Occipital lobe (tissue), 2 donors: Measurements from ENCODE around the gene CREB5. TPM values are rescaled to one million over a fixed set of nuclear protein-coding genes. Genes with fewer than 3 reads are reported as not detected.
"Not testable (repeated sequence)": the region's sequence is repeated elsewhere in the genome, so short reads cannot be mapped to it uniquely, and the experiment has no call there.

ENCODE experiments used
- DNase-seq: peaks from one replicate; lab custom pipeline; 2025; lab: John Stamatoyannopoulos, UW
- total RNA-seq: library from RNA; depleted of rRNA; stranded (reverse); fragments of >200 nt; gene quantifications from one replicate; pipeline ENCODE4 v1.2.3, GENCODE V29; 2014

Gene CREB5
- total RNA-seq, 1 donor from 2014 or later = 8.0 TPM

DNA sequence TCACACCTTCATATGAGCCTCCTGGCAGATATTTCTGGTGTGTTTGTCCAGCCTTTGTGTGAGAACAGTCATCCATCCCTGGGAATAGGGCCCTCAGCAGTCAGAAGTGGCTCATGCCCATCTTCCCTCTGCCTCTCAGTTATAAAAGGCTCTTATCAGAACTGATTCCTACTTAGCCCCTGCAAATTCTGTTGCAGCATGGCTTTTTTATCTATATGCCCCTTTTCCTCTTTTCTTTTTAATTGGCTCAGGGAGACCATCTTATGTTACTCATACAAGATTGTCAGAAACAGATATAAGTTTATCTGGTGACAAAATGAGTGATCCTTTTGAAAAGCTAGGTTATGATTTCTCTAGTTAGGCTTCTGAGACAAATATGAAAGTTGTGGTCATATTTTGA, 194.1 kb downstream of the CREB5 start:
- DNase-seq = no peak

DNA sequence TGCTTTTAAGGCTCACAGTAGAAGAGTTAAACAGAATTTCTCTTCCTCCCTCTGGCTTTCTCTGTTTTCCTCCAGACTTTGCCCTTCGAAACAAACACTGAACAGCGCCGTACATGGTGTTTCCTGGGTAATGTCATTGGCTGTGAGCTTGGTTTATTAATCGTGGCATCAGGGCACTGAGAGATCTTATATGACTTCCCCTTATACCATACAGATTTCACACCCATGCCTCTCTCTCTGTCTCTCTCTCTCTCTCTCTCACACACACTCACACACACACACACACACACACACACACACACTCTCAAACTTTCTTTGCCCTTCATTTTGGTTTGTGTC, 195.5 kb downstream of the CREB5 start:
- no peak for DNase-seq

DNA sequence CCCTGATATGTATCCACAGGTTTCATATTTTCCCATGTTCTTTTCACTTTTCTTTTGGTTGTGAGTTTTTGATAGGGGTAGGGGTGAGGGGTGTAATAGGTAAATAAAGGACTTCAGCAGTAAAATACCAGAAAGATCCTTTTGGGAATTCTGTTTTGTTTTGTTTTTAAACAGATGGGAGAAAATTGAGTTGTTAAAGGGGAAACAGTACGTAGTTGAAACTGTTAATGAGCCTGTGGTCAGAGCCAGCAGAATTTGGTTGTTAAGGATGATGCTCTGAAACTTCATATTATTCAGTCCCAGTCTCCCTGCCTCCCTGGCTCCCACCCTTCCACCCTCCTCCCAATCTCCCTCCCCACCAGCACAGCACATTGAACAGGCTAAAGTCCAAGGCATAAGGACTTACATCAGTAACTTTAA, 195.9 kb downstream of the CREB5 start:
- DNase-seq = no peak

DNA sequence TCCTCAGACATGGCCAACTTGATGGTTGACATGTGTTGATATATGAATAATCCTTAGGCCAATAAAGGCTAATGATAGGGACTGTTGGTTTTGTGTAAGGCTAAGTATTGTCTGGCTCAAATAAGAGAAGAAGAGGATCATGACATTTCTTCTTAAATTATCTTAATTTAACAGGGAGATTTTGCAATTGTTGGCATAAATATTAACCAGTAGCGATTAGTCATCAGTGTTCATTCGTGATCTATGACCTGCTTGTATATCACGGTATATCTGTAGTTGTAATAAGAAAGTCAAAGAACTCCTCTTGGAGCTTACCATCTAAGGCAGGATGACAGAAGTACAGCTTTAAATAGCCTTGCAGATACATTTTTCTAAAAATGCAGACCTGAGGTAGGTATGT, 196.4 kb downstream of the CREB5 start:
- DNase-seq = no peak

DNA sequence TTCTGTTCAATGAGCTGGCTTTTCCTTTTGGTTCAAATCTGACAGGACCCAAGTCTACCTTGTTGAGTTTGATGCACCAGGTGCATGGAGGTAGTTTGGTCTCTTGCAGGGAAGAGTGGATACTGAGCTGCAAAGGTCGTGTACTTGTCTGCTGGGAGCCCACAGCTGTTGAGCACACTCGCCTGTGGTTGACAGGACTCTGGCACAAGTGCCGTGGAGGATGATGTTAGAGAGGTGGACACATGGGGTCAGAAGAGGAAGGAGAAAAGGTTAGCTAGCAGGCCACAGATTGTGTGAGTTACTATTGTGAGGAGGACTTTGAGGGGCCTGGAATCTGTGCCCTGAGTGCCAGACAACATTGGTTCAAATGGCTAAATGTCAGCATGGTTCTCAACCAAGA, 197.3 kb downstream of the CREB5 start:
- no peak for DNase-seq

DNA sequence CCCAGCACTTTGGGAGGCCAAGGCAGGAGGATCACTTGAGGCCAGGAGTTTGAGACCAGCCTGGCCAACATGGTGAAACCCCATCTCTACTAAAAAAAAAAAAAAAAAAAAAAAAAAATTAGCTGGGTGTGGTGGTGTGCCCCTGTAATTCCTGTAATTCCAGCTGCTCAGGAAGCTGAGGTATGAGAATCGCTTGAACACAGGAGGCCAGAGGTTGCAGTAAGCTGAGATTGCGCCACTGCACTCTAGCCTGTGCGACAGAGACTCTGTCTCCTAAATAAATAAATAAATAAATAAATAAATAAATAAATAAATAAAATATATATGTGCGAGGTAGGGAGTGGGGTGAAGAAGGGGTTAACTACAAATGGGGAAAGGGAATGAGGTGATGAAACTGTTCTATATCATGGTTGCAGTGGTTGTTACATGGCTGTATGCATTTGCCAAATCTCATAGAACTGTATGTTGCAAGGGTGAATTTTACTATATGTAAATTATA, 199.1 kb downstream of the CREB5 start:
- DNase-seq = not testable (repeated sequence)

DNA sequence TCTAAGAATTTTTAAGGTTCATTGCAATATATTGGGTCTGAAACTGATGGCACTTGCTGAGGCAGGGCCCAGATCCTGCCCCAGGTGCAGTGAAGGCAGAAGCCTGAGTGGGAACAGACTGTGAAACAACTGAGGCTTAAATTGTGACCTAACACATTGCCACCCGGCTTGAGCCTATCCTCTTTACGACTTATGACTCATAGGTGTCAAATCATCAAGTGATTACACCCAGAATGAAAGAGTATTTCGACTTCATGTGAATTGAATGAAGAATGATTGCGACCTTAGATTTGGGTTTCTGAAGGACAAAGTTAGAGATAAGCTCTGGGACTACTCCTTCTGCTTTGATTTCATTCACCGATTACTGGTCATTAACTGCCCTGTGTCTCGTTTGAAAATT, 200.9 kb downstream of the CREB5 start:
- no peak for DNase-seq

DNA sequence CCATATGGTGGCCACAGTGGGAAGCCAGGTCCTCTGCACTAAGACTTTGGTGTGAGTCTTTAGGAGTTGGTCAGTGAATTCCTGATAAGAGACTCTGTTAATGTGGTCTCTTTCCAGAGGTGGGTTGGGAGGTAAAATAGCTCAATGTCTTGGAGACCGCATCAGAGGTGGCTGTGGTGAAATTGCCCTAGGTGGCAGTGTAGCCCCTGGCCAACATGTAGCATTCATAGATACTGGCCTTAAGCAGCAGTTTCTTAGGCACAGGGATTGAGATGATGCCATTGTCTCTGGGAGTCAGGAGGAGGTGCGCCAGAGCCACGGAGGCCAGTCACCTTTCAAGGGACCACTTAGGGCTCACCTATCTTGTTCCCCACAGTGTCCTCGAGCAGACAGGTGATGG, 202.8 kb downstream of the CREB5 start:
- DNase-seq = no peak

DNA sequence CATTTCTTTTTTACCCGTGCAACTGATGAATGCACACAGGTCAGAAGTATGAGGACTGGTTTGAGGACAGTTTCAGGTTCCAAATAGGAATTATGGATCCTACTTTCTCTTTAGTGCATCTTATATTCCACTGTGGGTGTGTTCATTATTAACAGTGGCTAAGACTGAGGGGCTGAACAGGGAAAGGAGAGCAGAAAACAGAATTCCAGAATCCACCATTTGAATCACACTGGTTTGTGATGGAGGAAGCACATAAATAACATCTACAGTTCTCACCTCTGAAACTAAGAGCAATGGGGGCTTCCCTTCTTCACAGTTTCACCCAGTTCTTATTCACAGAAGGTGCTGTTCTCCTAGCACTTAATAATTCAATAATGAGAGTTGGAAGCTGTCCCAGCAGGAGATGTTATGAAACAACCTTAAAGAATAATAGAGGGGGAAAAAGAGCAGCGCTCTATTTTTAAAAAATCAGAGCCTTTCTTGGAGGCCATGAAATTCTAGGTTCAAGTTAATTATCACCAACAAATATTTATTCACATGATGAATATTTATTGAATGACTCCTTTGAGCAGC, 205.1 kb downstream of the CREB5 start:
- DNase-seq = no peak

DNA sequence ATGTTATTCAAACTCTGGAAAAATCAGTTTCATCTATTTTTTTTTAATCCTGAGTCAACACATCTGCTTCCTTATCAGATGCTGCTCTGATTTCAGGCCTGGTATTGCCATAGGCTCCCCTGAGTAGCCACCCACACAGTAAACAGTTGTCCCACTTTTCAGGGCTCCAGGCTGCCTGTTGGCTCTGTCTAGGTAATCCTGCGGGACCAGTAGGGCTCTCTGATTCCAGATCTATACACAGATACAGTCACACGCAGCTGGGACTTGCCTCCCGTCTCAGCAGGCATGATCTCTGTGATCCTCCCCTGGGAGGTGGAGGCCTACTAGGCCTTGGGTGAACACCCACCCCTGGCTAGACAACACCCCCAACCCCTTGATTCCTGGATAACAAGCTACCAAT, 206.1 kb downstream of the CREB5 start:
- no peak for DNase-seq

DNA sequence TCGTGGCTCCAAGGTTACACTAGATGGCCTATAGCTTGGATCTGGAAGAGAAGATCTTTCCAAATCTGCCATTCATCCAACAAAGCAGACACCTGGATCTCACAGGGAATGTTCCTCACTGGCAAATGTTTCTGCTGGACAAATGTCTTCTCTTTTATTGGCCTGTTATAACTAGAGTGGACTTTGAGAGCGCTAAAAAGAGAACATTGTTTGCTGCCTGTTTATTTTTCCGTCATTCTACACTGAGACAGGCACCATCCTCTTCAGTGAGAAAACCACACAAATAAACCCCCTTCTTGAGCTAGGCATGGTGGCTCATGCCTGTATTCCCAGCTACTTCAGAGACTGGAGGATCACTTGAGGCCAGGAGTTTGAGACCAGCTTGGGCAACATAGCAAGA, 206.9 kb downstream of the CREB5 start:
- no peak for DNase-seq

DNA sequence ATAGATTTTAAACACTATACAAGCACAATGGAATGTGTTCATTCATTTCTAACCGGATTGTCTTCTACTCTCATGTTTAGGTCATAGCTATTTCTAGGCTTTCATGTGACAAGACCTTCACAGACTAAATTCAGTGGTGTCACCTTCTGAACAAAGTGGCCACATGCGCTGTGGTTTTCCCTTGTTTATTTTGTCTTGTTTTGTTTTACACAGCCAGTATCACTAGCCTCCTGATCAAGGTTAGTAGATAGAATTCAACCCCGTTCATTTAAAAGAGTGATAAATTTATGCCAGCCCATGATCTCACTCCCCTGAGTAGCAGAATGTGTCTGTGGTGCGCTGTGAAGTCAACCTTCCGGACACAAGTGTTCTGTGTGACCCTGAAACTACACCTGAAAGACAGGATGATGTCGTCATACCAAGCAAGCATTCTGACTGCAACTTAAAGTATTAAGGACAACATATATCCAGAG, 209.1 kb downstream of the CREB5 start:
- no peak for DNase-seq

DNA sequence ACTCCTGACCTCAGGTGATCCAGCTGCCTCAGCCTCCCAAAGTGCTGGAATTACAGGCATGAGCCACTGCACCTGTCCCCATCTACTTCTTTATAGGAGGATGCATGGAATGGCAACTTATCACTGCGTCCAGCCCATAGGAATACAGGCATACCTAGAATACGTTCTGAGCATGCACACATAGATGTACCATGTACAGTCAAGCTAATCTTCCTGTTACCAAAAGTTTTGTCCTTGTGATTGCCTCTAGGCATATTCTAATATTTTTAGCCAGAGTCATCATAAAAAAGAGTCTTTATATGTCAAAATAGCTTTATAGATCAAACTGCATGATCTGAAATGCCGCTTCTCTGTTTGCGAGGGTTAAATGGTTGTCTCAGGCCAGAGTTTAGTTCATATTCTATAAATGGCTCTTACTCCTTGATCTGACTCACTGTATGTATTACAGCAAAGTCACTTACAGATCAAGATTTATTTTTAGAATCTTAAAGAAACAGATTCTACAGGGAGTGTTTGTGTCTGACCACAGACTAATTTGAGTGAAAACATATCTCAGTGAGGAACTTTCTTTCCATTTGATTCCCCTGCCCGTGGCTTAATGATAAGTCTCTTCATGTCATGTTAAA, 210.9 kb downstream of the CREB5 start:
- DNase-seq = no peak

DNA sequence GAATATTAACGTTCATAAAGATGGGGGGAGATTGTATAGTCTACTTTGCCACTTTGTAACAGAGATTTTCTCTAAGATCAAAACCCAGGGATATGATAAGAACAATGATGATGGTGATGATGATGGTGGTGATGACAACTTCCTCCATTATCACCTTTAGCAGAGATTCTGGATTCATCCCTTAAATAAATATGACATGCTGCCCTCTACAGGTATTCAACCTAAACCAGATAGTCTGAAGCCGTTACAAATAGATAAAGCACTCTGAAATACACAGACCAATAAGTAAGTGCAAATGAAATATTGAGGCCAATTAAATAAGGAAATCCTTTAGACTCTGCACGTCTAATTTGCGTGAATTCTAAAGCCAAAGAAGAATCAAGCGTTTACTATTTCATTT, 211.5 kb downstream of the CREB5 start:
- DNase-seq = no peak

DNA sequence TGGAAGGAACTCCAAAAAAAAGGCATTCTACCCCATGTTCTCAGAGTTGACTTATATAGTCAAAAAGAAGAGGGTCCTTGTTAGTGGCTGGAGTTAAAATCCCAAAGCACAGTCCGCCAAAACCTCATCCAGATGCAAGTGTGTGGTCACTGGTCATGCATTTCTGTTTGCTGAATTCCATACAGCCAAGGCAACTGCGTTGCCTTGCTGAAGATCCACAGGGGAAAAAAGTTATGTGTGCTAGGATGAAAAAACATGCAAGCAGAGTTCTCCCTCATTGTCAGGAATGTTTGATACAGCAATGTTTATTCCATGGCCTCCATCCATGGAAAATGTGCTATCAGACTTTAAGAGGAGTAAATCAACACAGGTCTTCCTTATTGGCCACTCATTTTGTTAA, 213.1 kb downstream of the CREB5 start:
- no peak for DNase-seq

DNA sequence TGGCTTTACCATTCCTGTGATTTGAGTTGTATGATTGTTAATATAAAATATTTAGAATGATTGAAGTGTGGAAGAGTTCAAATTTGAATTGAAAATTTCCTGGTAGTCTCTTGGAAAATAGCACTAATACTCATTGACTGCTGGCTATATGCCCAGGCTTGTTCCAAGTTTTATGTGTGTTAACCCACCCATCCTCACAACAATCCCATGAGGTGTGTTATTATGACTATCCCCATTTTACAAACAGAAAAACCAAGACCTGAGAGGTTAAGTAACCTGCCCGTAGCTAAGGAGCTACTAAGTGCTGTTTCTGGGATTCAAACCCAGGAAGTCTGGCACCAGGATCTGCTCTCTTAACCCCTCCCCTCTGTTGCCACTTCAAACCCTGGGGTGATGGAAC, 213.9 kb downstream of the CREB5 start:
- DNase-seq = no peak

DNA sequence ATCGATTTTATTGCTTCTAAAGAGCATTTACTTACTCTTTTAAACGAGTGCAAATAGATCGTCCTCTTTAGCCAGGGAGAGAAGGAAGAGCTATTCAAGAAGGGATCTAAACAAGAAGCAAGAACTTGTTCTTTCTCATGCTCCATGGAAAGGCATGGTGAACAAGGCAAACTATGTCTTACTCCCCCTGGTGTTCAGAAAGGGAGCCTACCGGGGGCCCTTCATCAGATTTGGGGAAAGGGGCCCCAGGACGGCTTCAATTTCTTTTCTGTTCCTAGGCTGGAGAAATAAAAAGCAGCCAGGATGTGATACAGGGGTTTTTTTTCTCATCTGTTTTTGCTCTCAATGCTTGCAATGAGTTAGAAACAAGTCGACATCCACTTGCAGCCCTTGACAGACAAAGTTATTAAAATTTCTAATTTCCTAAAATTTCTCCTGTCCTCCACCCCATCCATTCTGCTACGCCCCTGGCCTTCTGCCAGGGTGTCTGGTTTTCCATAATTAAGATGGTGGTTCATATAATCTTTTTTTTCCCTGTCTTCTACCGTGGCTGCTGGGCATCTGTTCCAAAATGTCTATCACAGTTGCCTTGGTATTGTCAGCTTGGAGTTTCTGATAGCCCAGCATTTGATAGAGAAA, 214.4 kb downstream of the CREB5 start:
- DNase-seq = no peak

DNA sequence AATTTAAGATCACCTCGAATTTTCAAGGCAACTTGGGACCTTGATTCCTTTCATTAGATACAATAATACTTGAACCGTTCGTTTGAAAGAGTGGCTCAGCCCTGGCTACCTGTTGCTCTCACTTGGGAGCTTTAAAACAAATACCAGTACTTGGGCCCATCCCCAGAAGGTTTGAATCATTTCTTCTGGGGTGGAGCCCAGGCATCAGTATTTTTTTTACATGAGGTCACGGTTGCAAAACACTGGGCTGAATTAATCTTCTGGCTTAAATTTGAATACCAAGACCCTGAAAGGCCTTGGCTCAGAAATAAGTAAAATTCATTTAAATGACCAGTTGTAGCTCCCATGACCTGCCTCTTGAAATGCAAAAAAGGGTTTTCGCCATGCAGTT, 214.9 kb downstream of the CREB5 start:
- DNase-seq = no peak

DNA sequence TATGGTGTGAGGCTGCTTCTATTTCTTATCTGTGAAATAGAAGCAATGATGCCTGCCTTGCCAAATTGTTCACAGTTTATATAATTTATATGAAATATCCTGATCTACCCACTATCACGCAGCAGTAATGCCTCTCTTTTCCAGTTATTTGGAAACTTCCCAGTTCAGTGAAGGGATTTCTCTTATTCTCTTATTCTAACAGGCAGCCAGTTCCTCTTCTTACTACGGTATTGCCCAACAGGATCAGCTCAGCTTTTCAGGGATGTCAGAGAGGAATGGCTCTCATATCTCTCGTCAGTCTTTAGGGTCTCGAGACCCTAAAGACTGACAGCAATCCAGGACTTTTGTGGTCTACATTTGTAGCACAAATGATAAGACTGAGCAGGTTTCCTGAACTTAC, 215.6 kb downstream of the CREB5 start:
- DNase-seq = no peak

DNA sequence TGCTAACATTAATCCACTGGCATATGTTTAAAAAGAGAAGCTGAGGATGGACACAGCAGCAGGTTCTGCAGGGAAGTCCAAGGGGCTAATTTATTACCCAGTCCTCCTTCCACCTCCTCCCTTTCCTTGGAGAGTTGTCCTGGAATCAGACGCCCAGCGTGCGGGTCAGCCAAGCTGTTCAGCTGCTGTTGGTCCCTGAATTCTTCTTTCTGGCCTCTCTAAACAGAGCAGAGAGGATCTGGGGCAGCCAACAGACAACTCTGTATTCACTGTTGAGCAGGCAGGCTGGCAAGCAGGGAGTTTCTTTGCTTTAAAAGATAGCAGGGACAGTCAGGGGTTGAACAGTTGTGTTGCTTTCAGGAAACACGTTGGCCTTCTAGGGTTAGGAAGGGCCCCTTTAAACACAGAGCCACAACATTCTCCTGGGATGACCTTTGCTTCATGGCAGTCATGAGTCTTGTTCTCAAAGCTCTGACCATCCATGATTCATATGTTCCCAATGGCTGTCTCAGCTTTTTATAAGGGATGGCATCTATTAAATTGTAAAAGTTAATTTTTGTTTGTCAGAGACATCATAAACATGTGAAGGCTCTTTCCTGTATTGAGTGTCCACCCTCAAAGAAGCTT, 217.0 kb downstream of the CREB5 start:
- DNase-seq = no peak

DNA sequence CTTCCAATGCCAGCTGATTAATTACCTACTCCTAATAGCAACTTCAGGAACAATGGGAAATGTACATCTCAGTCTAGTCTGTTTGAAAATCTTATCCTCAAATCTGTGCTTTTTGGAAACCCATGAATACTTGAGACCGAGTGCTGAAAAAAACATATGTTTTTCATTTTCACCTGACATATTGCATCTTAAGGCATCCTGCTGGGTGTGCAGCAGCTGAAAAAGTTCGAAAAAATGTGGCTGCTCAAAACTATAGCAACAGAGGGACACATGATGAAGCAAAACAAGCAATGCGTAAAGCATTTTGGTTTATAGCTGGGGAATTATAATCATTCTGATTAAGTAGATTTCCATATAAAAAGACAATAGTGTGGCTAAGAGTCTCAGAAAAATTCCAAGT, 218.0 kb downstream of the CREB5 start:
- DNase-seq = no peak

DNA sequence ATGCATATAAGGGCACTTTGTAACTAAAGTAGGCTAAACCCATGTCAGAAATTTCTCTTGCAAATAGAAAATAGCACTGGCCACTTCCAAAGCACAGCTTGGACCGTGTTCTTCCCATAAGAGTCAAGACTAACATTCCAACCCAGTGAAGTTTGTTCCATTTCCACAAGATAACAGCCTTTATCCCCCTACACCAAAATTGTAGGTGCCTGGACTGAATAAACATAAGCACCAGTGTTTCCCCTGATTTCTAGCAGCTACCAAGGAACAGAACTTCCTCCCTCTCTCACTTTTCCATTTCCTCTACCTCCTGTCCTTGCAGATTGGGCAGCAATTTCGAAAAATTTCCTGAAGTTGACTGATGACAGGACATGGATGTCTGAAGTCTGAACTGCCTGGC, 219.7 kb downstream of the CREB5 start:
- no peak for DNase-seq

DNA sequence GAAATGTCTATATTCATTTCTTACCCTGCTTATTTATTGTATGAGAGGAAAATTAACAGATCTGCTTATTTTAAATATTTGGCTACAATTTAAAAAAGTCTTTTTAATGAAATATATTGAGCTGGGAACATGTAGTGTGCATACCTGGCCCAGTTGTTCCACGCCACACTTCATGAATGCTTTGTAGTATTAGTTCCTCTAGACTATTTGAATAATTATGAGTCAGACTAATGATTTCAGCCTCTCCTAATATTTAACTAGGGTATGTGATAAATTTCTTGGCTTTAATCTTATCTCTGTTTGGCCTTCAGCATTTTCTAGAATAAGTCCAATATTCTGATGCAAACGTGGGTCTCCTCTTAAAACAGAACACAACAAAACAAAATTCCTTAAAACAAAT, 226.6 kb downstream of the CREB5 start:
- no peak for DNase-seq
